ENCODE measurements around the gene FERMT1.

GRCh38 chr20:6036213-6036612, 86.6 kb downstream of the FERMT1 start:
- TF ChIP-seq YY1 (IDR thresholded peaks at IDR 0.05; ENCODE audit: insufficient read depth, insufficient read length) (no peak), ZNF274 (IDR thresholded peaks at IDR 0.05; ENCODE audit: low read depth, low read length) (no peak)
